ENCODE results near the gene DEDD2. TPM values are rescaled to one million over a fixed set of nuclear protein-coding genes. Genes with fewer than 3 reads are reported as not detected.

The DEDD2 gene
- polyA plus RNA-seq, 3 donors, result 125 to 141 (median 133) TPM

DNA sequence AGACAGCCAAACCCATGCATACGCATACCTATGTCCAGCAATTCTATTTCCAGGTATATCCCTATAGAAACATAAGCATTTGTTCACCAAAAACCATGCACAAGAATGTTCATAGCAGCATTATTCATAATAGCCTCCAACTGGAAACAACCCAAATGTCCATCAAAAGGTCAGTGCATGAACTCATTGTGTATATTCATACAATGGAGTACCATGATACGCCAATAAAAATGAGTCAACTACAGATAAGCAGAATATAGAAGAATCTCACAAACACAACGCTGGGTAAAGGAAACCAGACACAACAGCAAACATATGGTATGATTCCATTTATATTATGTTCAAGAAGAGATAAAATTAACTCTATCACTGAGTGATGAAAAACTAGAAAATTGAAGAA lies 23.8 kb downstream of the DEDD2 start:
- Histone ChIP-seq H3K9me3 (replicated peaks in 1 of 2; ENCODE audit: control insufficient read depth in 1 of 2, insufficient read depth in 1 of 2, low read length in 2 of 2) (peaks cover 0 to 7% of the 10 kb centered on the region in 2 donors), H3K4me3 (replicated peaks in 1 of 3; ENCODE audit: low read depth in 2 of 3, low read length in 3 of 3) (no peak overlapping the region), H3K79me2 (ENCODE audit: insufficient read depth, low read length) (peaks cover 9% of the 10 kb centered on the region), H3K27ac (ENCODE audit: low read depth in 1 of 2, low read length in 2 of 2) (no peak overlapping the region), H3K4me1 (ENCODE audit: control insufficient read depth in 1 of 2, insufficient read depth in 2 of 2, low read length in 2 of 2) (peaks cover 42 to 51% of the 10 kb centered on the region in 2 donors), H4K20me1 (ENCODE audit: insufficient read depth, low read length) (no peaks in the 10 kb centered on the region), H3K27me3 (ENCODE audit: control insufficient read depth in 2 of 2, insufficient read depth in 2 of 2, low read length in 2 of 2) (no peaks in the 10 kb centered on the region), H3K4me2 (replicated peaks; ENCODE audit: extremely low read depth, low read length, poor library complexity, severe bottlenecking) (no peak overlapping the region), H3K9ac (ENCODE audit: insufficient read depth, low read length, poor library complexity, severe bottlenecking) (no peak overlapping the region), H2AFZ (ENCODE audit: insufficient read depth, low read depth, low read length, poor library complexity, severe bottlenecking) (no peak overlapping the region), H3K36me3 (replicated peaks in 1 of 2; ENCODE audit: control insufficient read depth in 1 of 2, insufficient read depth in 2 of 2, low read length in 2 of 2) (peaks cover 3 to 7% of the 10 kb centered on the region in 2 donors)
- no peak for DNase-seq
- WGBS (ENCODE audit: insufficient coverage), result 100% methylated on average over 1 of the region's 3 CpGs
- Mint-ChIP-seq H3K9me3 (peaks cover 3 to 18% (median 12%) of the 10 kb centered on the region in 7 donors), H3K36me3 (peaks cover 19 to 26% of the 10 kb centered on the region in 2 donors), H3K4me1 (peaks cover 56% of the 10 kb centered on the region), H3K27ac (no peak overlapping the region), H3K4me3 (no peak overlapping the region), H3K27me3 (ENCODE audit: low read depth in 3 of 3) (peaks cover 3 to 7% (median 4%) of the 10 kb centered on the region in 3 donors)
- TF ChIP-seq, protein P1, sequence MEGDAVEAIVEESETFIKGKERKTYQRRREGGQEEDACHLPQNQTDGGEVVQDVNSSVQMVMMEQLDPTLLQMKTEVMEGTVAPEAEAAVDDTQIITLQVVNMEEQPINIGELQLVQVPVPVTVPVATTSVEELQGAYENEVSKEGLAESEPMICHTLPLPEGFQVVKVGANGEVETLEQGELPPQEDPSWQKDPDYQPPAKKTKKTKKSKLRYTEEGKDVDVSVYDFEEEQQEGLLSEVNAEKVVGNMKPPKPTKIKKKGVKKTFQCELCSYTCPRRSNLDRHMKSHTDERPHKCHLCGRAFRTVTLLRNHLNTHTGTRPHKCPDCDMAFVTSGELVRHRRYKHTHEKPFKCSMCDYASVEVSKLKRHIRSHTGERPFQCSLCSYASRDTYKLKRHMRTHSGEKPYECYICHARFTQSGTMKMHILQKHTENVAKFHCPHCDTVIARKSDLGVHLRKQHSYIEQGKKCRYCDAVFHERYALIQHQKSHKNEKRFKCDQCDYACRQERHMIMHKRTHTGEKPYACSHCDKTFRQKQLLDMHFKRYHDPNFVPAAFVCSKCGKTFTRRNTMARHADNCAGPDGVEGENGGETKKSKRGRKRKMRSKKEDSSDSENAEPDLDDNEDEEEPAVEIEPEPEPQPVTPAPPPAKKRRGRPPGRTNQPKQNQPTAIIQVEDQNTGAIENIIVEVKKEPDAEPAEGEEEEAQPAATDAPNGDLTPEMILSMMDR (IDR thresholded peaks at IDR 0.05), result no peak
- intact Hi-C loops (cut with micrococcal nuclease), result loop anchor here in 1 of 2 donors (10.0 kb wide), 1 partner anchor 91 kb away; no protein-coding TSS in a partner anchor

DNA sequence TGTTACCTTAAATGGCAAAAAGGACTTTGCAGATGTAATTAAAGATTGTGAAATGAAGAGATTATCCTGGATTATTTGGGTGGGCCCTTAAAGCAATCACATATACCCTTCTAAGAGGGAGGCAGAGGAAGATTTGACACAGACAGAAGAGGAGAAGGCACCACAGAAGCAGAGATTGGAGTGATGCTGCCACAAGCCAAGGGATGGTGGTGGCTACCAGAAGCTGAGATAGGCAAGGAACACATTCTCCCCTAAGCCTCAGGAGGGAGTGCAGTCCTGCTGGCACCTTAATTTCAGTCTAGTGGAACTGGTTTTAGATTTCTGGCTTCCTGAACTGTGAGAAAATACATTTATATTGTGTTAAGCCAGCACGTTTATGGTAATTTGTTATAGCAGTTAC lies 24.2 kb downstream of the DEDD2 start:
- peaks cover 54% of the 10 kb centered on the region for H3K4me1 Mint-ChIP-seq
- no peak for DNase-seq
- H3K4me3 Mint-ChIP-seq, result no peak overlapping the region
- peaks cover 3 to 19% (median 12%) of the 10 kb centered on the region in 7 donors for H3K9me3 Mint-ChIP-seq
- Histone ChIP-seq H4K20me1 (ENCODE audit: insufficient read depth, low read length) (no peaks in the 10 kb centered on the region), H2AFZ (ENCODE audit: insufficient read depth, low read depth, low read length, poor library complexity, severe bottlenecking) (no peak overlapping the region), H3K27ac (ENCODE audit: low read depth in 1 of 2, low read length in 2 of 2) (no peak overlapping the region), H3K4me3 (replicated peaks in 1 of 3; ENCODE audit: low read depth in 2 of 3, low read length in 3 of 3) (no peak overlapping the region), H3K9me3 (replicated peaks in 1 of 2; ENCODE audit: control insufficient read depth in 1 of 2, insufficient read depth in 1 of 2, low read length in 2 of 2) (peaks cover 0 to 7% of the 10 kb centered on the region in 2 donors), H3K79me2 (ENCODE audit: insufficient read depth, low read length) (peaks cover 4% of the 10 kb centered on the region), H3K4me1 (ENCODE audit: control insufficient read depth in 1 of 2, insufficient read depth in 2 of 2, low read length in 2 of 2) (peaks cover 38 to 48% of the 10 kb centered on the region in 2 donors), H3K4me2 (replicated peaks; ENCODE audit: extremely low read depth, low read length, poor library complexity, severe bottlenecking) (no peak overlapping the region), H3K9ac (ENCODE audit: insufficient read depth, low read length, poor library complexity, severe bottlenecking) (no peak overlapping the region), H3K27me3 (ENCODE audit: control insufficient read depth in 2 of 2, insufficient read depth in 2 of 2, low read length in 2 of 2) (no peaks in the 10 kb centered on the region), H3K36me3 (replicated peaks in 1 of 2; ENCODE audit: control insufficient read depth in 1 of 2, insufficient read depth in 2 of 2, low read length in 2 of 2) (peaks cover 0 to 2% of the 10 kb centered on the region in 2 donors)
- H3K36me3 Mint-ChIP-seq, result peaks cover 17 to 23% of the 10 kb centered on the region in 2 donors
- peaks cover 3 to 7% (median 4%) of the 10 kb centered on the region in 3 donors for H3K27me3 Mint-ChIP-seq (ENCODE audit: low read depth in 3 of 3)
- TF ChIP-seq, protein P1 (IDR thresholded peaks at IDR 0.05), result no peak
- intact Hi-C loops (cut with micrococcal nuclease), result loop anchor here in 1 of 2 donors (10.0 kb wide), 1 partner anchor 92 kb away; no protein-coding TSS in a partner anchor
- peak overlapping the region in 2 of 7 donors; percentile 38 to 61 for H3K27ac Mint-ChIP-seq
- WGBS (ENCODE audit: insufficient coverage), result no CpG with 5 or more reads among the region's 1 CpG
